HuH-7 (cell line): ENCODE results near the gene DXO.
"Not testable (repeated sequence)": the region's sequence is repeated elsewhere in the genome, so short reads cannot be mapped to it uniquely, and the experiment has no call there.

Experiments used
- DNase-seq: peaks from one replicate; pipeline ENCODE4 v3.0.0; 2011; ENCODE audit warnings: low spot score

The DXO gene

DNA sequence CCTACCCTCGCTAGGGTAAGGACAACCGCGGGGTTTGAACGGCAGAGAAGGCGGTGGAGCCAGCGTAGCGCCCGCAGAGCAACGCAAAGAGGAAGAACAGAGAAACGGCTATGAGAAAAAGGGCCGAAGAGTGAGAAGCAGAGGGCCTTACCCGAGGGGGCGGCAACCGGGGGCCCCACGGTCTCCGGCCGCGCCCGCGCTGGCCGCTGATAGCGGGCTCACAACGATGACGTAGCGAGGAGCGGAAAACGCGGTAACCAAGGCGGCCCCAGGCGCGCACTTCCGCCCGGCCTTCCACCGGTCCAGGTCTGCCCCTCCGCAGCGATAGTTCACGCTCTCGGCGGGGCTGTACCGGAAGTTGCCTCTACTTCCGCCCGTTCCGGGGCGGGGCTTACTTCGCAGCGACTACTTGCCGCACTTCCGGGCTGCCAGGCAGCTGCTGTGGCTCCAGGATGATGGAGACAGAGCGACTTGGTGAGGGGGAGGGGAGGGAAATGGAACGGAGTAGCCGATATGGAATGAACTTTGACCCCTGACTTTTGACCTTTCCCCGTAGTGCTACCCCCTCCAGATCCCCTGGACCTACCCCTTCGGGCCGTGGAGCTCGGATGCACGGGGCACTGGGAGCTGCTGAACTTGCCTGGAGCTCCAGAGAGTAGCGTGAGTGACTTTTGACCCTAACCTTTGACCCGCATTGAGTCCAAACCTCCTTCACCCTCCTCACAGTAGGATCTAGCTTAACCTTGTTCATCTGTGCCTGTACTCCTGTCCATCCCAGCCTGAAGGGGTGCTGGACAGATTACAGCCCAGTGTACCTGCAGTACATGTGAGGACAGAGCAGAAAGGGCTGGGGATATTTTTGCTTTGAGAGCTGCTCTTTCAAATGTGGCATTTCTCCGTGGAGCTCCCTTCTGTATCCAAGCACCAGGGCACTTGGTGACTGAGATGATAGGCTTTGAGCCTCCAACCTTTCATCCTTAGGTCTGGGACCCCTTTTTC is 12.9 kb downstream of the DXO start, which contains the start of the genes NELFE and SKIC2:
Gene NELFE (minus strand): TSS at position 231 of the 999 bp plus-strand sequence. CDS start 525 bp downstream, outside the sequence.
Gene SKIC2 (plus strand): TSS at position 435 of the 999 bp plus-strand sequence. CDS start 18 bp downstream, at position 453.
- peak; percentile 94 for DNase-seq

DNA sequence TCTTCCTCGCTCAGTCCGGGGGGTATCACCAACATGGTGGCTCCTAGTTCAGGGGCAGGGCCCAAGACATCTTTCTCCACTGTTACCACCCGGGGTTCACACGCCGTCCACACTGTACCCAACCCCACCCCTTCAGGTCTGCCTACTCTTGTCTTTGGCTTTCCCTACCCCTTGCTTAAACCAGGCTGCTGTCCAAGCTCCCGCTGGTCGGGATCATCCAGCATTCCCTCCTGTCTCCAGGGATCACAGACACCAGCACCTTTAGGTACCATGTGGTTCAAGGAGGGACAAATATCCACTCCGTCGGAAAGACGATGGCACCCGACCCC is 13.6 kb downstream of the DXO start:
- DNase-seq = peak; percentile 13

DNA sequence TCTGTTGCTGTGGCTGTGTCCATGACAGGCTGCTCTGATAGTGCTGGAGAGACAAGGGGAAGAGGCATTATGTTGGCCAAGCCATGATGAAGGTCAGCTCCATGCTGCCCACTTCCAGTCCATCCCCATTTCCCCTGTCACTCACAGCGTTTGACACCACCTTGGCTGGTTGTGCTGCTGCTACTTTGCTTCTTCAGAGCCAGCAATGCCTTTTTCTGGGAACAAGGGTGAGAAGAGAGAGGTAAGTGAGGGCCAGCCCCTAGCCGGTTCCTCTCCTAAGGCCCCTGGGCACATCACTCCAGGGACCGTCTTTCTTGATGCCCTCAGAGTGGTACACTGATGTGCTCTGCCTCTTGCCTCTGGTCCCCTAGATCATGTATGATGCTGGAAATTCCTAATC is 15.1 kb downstream of the DXO start:
- DNase-seq = no peak

DNA sequence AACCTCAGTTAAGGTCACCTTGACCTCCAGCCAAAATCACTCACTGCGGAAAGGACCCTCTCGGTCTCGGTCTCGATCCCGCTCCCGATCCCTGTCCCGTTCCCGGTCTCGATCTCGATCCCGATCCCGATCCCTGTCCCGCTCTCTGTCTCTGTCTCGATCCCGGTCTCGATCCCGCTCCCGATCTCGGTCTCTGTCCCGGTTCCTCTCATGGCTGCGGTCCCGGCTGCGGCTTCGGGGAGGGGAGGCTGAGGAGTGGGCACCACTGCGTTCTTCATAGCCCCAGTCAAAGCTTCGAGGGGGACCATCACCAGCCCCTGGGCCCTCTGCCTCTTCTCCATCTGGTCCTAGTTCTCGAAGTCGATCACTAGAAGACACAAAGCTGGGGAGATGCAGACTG is 17.4 kb downstream of the DXO start:
- DNase-seq = no peak

DNA sequence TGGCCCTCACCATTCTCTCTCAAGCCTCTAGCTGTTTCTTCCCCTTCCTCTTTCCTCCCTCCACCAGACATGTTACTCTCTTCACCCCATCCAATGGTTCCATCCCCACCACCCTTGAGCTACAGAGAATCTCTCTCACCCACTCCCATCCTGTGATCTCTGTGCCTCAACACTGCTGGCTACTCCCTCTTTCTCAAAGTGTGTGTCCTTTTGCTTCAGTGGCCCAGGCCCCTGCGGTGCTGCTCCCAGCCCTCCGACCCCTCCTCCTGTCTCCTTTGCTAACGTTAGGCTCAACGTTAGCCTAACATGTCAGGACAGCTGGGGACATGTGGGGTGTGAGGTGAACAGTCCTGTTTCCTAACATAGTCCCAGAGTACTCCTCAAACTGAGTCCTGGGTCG is 19.0 kb downstream of the DXO start:
- no peak for DNase-seq

DNA sequence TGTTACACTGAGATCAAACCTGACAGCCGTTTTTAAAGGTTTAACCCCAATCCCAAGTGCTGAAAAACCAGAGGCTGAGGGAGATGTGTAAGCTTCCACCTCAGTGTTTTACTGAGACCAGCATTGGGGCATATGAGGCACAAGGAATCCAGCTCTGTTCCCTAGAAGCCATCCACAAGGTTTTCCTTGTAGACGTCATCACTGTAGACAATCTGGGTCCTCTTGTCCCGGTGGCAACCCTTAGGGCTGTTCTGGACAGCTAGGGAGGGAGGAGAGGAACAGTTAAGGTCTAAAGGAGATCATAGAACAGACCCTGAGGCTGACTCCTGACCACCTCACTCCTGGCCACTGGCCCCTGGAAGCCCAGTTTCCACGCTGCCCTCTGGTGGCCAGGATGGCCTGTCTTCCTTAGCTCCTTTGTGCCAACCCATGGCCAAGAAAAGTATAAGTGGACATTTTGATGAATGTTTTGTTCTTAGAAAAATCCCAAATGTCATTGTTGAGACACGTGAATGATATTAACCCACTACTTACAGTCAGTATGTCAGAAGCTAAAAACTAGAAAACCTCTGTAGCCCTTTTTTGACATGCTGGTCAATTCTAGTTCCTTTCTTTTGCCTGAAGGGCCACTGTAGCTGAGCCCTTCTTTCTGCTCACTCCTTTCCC is 19.7 kb downstream of the DXO start:
- DNase-seq = peak; percentile 76

DNA sequence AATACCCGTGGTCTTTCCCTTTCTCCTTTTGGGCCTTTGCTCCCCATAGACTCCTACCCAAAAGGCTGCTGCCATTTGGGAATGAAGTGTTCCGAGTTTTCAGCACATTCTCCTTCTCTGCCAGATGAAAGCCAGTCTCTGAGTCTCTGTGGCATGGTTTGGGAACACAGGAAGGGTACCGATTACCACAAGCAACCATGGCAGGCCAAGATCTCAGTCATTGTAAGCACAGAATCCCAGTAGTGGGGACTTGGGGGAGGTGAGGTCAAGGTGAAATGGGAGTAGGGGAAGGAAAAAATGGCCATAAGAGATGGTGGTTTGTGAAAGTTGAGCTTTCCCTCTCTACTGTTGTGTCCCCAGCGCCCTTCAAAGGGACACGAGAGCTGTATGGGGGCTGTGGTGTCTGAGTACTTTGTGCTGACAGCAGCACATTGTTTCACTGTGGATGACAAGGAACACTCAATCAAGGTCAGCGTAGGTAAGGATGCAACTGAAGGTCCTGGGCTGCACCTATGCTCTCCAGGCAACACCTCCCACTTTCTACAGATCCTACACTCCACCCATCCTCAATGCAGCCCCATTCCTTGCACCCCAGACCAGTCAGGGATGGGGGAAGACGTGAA is 21.9 kb downstream of the DXO start:
- no peak for DNase-seq

DNA sequence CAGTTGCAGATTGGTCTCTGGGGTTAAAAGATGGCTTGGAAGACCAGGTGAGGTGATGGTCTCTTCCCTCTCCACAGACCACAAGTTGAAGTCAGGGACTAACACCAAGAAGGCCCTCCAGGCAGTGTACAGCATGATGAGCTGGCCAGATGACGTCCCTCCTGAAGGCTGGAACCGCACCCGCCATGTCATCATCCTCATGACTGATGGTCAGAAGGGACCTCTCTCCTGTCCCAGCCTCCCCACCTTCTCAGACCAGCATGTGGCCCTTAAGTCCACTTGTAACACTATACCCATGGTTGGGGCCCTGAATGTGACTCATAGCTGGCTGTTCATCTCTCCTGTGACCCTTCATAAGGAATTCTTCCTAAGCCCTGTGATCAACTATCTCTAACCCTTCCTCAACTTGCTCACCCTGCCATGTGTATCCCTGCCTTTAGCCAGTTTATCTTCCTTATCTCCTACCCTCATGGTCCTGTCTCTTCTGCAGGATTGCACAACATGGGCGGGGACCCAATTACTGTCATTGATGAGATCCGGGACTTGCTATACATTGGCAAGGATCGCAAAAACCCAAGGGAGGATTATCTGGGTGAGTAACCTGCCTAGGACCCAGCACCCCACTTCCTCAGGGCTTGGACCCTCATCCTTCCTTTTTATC is 23.1 kb downstream of the DXO start:
- DNase-seq = no peak

DNA sequence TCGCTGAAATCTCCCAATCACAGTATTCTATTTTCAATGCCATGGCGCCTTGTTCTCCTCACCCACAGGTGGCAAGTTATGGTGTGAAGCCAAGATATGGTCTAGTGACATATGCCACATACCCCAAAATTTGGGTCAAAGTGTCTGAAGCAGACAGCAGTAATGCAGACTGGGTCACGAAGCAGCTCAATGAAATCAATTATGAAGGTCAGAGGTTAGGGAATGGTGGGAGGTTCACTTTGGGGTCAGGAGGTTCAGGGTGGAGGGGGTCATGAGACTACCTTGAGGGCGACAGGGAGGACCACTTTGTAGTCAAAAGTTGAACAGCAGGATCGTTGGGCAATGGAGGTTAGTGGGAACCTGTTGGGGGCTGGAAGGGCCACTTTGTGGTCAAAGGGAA is 23.6 kb downstream of the DXO start:
- no peak for DNase-seq

DNA sequence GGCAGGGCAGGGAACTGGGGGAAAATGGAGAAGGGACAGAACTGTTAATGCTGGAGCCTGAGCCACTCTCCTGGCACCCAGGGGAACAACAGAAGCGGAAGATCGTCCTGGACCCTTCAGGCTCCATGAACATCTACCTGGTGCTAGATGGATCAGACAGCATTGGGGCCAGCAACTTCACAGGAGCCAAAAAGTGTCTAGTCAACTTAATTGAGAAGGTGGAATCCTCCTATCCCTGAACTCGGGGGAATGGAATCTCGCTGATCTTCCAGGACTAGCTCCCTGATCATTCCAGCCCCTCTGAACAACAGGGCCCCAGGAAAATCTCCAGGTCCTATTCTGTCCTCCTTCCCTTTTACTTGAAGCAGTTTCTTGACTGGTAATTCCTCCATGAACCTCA is 24.1 kb downstream of the DXO start:
- no peak for DNase-seq

DNA sequence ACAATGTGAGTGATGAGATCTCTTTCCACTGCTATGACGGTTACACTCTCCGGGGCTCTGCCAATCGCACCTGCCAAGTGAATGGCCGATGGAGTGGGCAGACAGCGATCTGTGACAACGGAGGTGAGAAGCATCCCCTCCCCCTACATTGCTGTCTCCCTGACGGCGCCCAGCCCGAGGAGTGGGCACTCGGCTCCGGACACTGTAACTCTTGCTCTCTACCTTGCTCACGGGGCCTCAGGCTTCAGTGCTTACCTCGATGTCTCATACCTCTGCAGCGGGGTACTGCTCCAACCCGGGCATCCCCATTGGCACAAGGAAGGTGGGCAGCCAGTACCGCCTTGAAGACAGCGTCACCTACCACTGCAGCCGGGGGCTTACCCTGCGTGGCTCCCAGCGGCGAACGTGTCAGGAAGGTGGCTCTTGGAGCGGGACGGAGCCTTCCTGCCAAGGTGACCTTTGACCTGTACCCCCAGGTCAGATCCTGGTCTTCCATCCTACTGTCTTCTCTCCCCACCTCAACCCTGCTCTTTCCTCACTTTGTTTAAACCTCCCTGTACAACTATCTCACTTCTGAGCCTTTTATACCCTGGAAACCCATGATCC is 24.8 kb downstream of the DXO start:
- DNase-seq = no peak

DNA sequence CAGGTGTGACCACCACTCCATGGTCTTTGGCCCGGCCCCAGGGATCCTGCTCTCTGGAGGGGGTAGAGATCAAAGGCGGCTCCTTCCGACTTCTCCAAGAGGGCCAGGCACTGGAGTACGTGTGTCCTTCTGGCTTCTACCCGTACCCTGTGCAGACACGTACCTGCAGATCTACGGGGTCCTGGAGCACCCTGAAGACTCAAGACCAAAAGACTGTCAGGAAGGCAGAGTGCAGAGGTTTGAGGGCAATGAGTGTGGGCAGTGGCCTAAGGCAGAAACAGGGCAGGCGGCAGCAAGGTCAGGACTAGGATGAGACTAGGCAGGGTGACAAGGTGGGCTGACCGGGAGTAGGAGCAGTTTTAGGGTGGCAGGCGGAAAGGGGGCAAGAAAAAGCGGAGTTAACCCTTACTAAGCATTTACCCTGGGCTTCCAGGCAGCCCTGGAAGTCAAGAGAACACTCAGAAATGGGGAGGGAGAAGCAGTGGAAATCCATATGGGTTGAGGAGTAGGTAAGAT is 25.5 kb downstream of the DXO start:
- no peak for DNase-seq

DNA sequence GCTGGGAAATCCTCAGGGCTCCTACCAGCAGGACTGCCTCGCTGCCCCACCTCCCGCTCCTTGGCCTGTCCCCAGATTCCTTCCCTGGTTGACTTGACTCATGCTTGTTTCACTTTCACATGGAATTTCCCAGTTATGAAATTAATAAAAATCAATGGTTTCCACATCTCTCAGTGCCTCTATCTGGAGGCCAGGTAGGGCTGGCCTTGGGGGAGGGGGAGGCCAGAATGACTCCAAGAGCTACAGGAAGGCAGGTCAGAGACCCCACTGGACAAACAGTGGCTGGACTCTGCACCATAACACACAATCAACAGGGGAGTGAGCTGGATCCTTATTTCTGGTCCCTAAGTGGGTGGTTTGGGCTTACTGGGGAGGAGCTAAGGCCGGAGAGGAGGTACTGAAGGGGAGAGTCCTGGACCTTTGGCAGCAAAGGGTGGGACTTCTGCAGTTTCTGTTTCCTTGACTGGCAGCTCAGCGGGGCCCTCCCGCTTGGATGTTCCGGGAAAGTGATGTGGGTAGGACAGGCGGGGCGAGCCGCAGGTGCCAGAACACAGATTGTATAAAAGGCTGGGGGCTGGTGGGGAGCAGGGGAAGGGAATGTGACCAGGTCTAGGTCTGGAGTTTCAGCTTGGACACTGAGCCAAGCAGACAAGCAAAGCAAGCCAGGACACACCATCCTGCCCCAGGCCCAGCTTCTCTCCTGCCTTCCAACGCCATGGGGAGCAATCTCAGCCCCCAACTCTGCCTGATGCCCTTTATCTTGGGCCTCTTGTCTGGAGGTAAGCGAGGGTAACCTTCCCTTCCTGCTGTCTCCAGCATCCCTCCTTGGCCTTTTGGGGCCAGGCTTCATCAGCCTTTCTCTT is 26.2 kb downstream of the DXO start, which contains the start of gene CFB:
Gene CFB (plus strand): TSS at position 589 of the 863 bp plus-strand sequence. CDS start 127 bp downstream, at position 716.
- peak; percentile 87 for DNase-seq

DNA sequence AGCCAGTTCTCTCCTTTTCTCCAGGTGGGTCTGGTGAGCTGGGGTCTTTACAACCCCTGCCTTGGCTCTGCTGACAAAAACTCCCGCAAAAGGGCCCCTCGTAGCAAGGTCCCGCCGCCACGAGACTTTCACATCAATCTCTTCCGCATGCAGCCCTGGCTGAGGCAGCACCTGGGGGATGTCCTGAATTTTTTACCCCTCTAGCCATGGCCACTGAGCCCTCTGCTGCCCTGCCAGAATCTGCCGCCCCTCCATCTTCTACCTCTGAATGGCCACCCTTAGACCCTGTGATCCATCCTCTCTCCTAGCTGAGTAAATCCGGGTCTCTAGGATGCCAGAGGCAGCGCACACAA is 26.8 kb downstream of the DXO start:
- DNase-seq = no peak

DNA sequence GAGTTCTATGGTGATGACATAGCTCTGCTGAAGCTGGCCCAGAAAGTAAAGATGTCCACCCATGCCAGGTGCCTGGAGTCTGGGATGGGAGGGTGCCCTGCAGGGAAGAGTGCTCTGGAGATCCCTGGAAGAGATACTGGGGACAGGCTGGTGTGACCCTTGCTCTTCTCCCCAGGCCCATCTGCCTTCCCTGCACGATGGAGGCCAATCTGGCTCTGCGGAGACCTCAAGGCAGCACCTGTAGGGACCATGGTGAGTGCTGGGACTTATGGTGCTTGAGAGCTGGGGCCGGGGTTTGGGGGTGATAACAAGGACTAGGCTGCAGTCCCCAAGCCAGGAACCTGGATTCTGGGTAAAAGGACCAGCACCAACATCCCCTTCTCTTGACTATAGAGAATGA is 28.2 kb downstream of the DXO start:
- DNase-seq = no peak

DNA sequence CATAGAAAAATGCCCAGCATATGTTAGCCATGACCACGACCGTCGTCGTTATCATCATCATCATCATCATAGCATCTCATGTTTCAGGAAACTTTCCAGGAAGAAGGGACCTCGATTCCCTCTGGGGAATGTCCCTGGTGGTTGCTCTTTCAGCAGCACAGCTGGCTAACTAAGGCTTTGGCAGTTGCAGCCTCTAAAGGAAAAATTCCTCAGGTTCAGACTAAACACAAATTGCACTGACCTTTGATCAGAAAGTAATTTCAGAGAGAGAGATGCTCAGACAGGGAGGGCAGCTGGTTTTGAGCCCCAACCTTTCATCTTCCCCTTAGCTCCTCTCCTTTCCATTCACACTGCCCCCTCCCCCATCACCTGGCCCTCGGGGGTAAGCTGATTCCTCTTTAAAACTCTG is 31.7 kb downstream of the DXO start:
- peak; percentile 56 for DNase-seq

DNA sequence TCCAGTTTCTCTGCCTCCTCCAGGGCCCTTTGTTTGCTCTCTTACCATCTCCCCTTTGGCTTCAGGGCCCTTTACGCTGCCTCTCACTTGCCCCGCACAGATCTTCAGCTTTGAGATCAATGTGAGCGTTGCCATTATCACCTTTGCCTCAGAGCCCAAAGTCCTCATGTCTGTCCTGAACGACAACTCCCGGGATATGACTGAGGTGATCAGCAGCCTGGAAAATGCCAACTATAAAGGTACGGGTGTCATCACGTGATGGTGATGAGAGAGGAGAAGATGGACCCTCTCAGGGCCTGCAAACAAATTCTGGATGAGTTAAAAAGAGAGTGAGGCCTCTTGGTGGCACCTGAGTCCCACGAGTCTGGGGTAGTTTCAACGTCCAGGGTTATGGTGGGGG is 36.1 kb downstream of the DXO start:
- no peak for DNase-seq

DNA sequence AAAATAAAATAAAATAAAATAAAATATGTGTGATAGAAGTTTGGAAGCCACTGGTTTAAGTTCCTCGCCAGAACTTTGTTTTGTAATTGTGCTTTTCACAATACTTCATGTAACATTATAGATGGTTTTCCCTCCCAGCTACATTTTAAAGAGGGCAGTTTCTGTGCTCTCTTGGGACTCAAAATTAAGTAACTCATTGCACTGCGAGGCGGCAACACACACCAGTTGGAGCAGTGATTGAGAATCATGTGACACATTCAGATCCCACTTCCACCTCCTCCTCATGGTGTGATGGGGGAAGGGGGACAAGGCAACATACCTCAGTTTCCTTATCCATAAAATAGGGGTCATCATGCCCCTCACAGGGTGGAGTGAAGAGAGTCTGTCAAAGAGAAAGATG is 36.9 kb downstream of the DXO start:
- no peak for DNase-seq

DNA sequence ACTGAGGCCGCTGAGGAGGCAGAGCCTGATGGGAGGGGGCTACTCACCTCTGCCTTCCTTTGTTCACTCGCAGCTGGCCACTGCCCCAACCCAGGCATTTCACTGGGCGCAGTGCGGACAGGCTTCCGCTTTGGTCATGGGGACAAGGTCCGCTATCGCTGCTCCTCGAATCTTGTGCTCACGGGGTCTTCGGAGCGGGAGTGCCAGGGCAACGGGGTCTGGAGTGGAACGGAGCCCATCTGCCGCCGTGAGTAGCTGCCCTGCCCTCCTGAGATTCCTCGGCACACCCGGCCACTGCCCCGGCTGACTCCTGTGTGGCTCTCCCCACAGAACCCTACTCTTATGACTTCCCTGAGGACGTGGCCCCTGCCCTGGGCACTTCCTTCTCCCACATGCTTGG is 38.4 kb downstream of the DXO start:
- no peak for DNase-seq

DNA sequence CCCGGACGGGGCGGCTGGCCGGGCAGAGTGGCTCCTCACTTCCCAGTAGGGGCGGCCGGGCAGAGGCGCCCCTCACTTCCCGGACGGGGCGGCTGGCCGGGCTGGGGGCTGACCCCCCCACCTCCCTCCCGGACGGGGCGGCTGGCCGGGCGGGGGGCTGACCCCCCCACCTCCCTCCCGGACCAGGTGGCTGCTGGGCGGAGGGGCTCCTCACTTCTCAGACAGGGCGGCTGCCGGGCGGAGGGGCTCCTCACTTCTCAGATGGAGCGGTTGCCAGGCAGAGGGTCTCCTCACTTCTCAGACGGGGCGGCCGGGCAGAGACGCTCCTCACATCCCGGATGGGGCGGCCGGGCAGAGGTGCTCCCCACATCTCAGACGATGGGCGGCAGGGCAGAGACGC is 39.8 kb downstream of the DXO start:
- not testable (repeated sequence) for DNase-seq

DNA sequence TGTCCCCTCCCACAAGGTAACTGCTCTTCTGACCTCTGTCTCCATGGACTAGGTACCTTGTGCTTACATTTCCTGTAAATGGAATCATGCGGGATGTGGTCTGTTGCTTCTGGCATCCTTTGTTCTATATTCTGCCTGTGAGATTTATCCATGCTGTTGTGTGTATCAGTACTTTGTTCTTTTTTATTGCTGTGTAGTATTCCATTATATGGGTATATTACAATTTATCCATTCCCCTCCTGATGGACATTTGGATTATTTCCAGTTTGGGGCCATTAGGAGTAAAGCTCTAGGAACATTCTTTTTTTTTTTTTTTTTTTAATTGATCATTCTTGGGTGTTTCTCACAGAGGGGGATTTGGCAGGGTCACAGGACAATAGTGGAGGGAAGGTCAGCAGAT is 41.0 kb downstream of the DXO start:
- no peak for DNase-seq
